WTC11 (cell line): ENCODE measurements around the gene ACBD4. TPM values are rescaled to one million over a fixed set of nuclear protein-coding genes. Genes with fewer than 3 reads are reported as not detected.
A peak's percentile ranks its signal among the peaks of the same experiment; 100 is the strongest.

Source experiments
- ATAC-seq: fragments of 200-7000 bp; cut with Tn5 transposase; 2 replicates; pipeline ENCODE4 v1.10.0; 2021; ENCODE audit warnings: mild to moderate bottlenecking, moderate library complexity
- CTCF ChIA-PET: fragments of 300-600 bp; sonication (Branson Sonifier 250); formaldehyde crosslinking; loops from one replicate; lab custom pipeline; 2021; ENCODE audit warnings: antibody characterized with exemption; lab: Charles Lee
- POLR2A ChIA-PET: fragments of 350-600 bp; sonication (Branson Sonifier 250); formaldehyde crosslinking; loops from one replicate; lab custom pipeline; 2021; ENCODE audit warnings: antibody characterized with exemption; lab: Charles Lee
- DNase-seq: peaks from one replicate; pipeline ENCODE4 v3.0.0; 2021; ENCODE audit warnings: low spot score
- H3K27ac Mint-ChIP-seq: 2 replicates; pipeline ENCODE4 v1.8.0; 2021; ENCODE audit warnings: mixed read lengths
- H3K27me3 Mint-ChIP-seq: 2 replicates; pipeline ENCODE4 v1.8.0; 2021; ENCODE audit warnings: low read depth, mild to moderate bottlenecking, moderate library complexity, mixed read lengths
- H3K36me3 Mint-ChIP-seq: 2 replicates; pipeline ENCODE4 v1.8.0; 2021; ENCODE audit warnings: mixed read lengths
- H3K4me1 Mint-ChIP-seq: 2 replicates; pipeline ENCODE4 v1.8.0; 2022; ENCODE audit warnings: mixed read lengths
- H3K4me3 Mint-ChIP-seq: 2 replicates; pipeline ENCODE4 v1.8.0; 2021; ENCODE audit warnings: mild to moderate bottlenecking, moderate library complexity, mixed read lengths
- H3K9me3 Mint-ChIP-seq: 2 replicates; pipeline ENCODE4 v1.8.0; 2021; ENCODE audit warnings: mixed read lengths
- ATF3 ChIP-seq: sonication (generic); formaldehyde crosslinking; conservative IDR thresholded peaks from 2 replicates; pipeline ENCODE4 v1.8.1; 2022; ENCODE audit warnings: mild to moderate bottlenecking, missing genetic modification reagents
- CDX4 ChIP-seq: fragments of 250-450 bp; sonication (Bioruptor Pico); IDR thresholded peaks from 2 replicates; pipeline ENCODE4 v1.9.0; 2021; ENCODE audit warnings: moderate library complexity, mild to moderate bottlenecking, inconsistent platforms, borderline replicate concordance
- CTCF ChIP-seq: fragments of 200-600 bp; IDR thresholded peaks from 2 replicates; pipeline ENCODE4 v1.8.0; 2022; ENCODE audit warnings: antibody characterized with exemption
- ETV6 ChIP-seq: sonication (generic); formaldehyde crosslinking; IDR thresholded peaks from 2 replicates; pipeline ENCODE4 v1.8.1; 2022; ENCODE audit warnings: mild to moderate bottlenecking, missing genetic modification reagents
- GTF2I ChIP-seq: fragments of 250-450 bp; sonication (Bioruptor Pico); conservative IDR thresholded peaks from 2 replicates; pipeline ENCODE4 v1.4.0; 2021; ENCODE audit warnings: mild to moderate bottlenecking
- HMGXB4 ChIP-seq: sonication (generic); formaldehyde crosslinking; IDR thresholded peaks from 2 replicates; pipeline ENCODE4 v1.8.1; 2023; ENCODE audit warnings: mild to moderate bottlenecking, moderate library complexity, missing genetic modification reagents
- MYBL2 ChIP-seq: sonication (generic); formaldehyde crosslinking; IDR thresholded peaks from 2 replicates; pipeline ENCODE4 v1.8.1; 2023; ENCODE audit warnings: mild to moderate bottlenecking, moderate library complexity, missing genetic modification reagents
- NR2C2 ChIP-seq: sonication (generic); formaldehyde crosslinking; IDR thresholded peaks from 2 replicates; pipeline ENCODE4 v1.8.0; 2022; ENCODE audit warnings: mild to moderate bottlenecking, missing genetic modification reagents
- PRDM15 ChIP-seq: sonication (generic); formaldehyde crosslinking; IDR thresholded peaks from 2 replicates; pipeline ENCODE4 v1.8.0; 2022; ENCODE audit warnings: missing genetic modification reagents
- ZNF121 ChIP-seq: sonication (generic); formaldehyde crosslinking; IDR thresholded peaks from 2 replicates; pipeline ENCODE4 v1.8.0; 2023; ENCODE audit warnings: missing genetic modification reagents
- ZNF263 ChIP-seq: sonication (generic); formaldehyde crosslinking; IDR thresholded peaks from 2 replicates; pipeline ENCODE4 v1.8.1; 2022; ENCODE audit warnings: low read depth, mild to moderate bottlenecking, moderate library complexity, missing genetic modification reagents
- ZNF423 ChIP-seq: fragments of 250-450 bp; sonication (Bioruptor Pico); IDR thresholded peaks from 2 replicates; pipeline ENCODE4 v2.1.2; 2022; ENCODE audit warnings: mild to moderate bottlenecking, moderate library complexity
- ZNF512 ChIP-seq: sonication (generic); formaldehyde crosslinking; IDR thresholded peaks from 2 replicates; pipeline ENCODE4 v1.8.1; 2022; ENCODE audit warnings: missing genetic modification reagents, borderline replicate concordance
- ZNF532 ChIP-seq: fragments of 250-450 bp; sonication (Bioruptor Pico); IDR thresholded peaks from 2 replicates; pipeline ENCODE4 v1.9.0; 2021; ENCODE audit warnings: mild to moderate bottlenecking, borderline replicate concordance
- total RNA-seq: library from RNA; stranded (reverse); gene quantifications from 3 replicates; pipeline ENCODE4 v1.2.3, GENCODE V29; 2021

ACBD4 gene
- total RNA-seq, 1 experiment from 2014 or later: 12.7 TPM

- Mint-ChIP-seq H3K4me3 (peak overlapping the region; percentile 66), H3K9me3 (no peaks in the 10 kb centered on the region), H3K36me3 (no peaks in the 10 kb centered on the region), H3K27me3 (no peaks in the 10 kb centered on the region; the same call in 1 of the 2 replicates), H3K4me1 (peaks cover 25% of the 10 kb centered on the region), H3K27ac (no peak overlapping the region)
- POLR2A ChIA-PET: interaction anchor here (1.0 kb wide), 1 partner anchor 17 kb away, joined by 3 read pairs; the partner anchor contains the start of gene HEXIM1
- CTCF ChIA-PET: interaction anchor here (0.7 to 7.6 kb wide), 9 partner anchors 11 to 211 kb away, joined by 3 to 531 read pairs (median 6); partner anchors contain the start of gene HEXIM1
- TF ChIP-seq ZNF423 (CRISPR knock-in tag) (peak; percentile 81), ZNF263 (CRISPR knock-in tag) (peak; percentile 29), CTCF (peak; percentile 94), ATF3 (CRISPR knock-in tag) (no peak), ZNF512 (CRISPR knock-in tag) (no peak), MYBL2 (CRISPR knock-in tag) (0 out of 2 replicates have a peak, but pooled peaks have one; percentile 54), ZNF121 (CRISPR knock-in tag) (peak; percentile 77; the same call in 1 of the 2 replicates), HMGXB4 (peak; percentile 89), NR2C2 (CRISPR knock-in tag) (no peak), PRDM15 (CRISPR knock-in tag) (no peak), CDX4 (CRISPR knock-in tag) (no peak), GTF2I (CRISPR knock-in tag) (peak; percentile 88), ETV6 (CRISPR knock-in tag) (0 out of 2 replicates have a peak, but pooled peaks have one; percentile 14), ZNF532 (CRISPR knock-in tag) (no peak)
- peak; percentile 79 for DNase-seq
- ATAC-seq: peak; percentile 13
These were observed 3.7 kb upstream of the ACBD4 start for GRCh38 chr17:45131616-45132319.
